Measurements from ENCODE around the gene DPEP2.

DPEP2 gene

GRCh38 chr16:68040506-68041288, 41.4 kb upstream of the DPEP2 start:
- H3K9me3 ChIP-seq (replicated peaks; ENCODE audit: insufficient read depth, low read length) = no peaks in the 10 kb centered on the region
- H3K9me2 ChIP-seq (replicated peaks; ENCODE audit: insufficient read depth, low read length) = no peaks in the 10 kb centered on the region
- no peak overlapping the region for H2AFZ ChIP-seq (ENCODE audit: low read length)
- no peaks in the 10 kb centered on the region for H3K27me3 ChIP-seq (replicated peaks; ENCODE audit: insufficient read depth, low read length)
- H4K20me1 ChIP-seq (ENCODE audit: insufficient read depth, low read length) = no peaks in the 10 kb centered on the region
- H3K4me1 ChIP-seq (ENCODE audit: low read length) = no peaks in the 10 kb centered on the region
- no peaks in the 10 kb centered on the region for H3K79me2 ChIP-seq (ENCODE audit: low read length)
- no peak overlapping the region for H3K27ac ChIP-seq (ENCODE audit: low read length)
- peak; percentile 82 for DNase-seq
- no peak overlapping the region for H3K4me2 ChIP-seq (ENCODE audit: low read depth, low read length)
- H3K4me3 ChIP-seq (ENCODE audit: low read length) = no peak overlapping the region
- H3F3A ChIP-seq (ENCODE audit: insufficient read depth, low read length) = no peaks in the 10 kb centered on the region
- TF ChIP-seq EZH2phosphoT487 (IDR thresholded peaks at IDR 0.05; ENCODE audit: low read length) (no peak), CTCF (IDR thresholded peaks at IDR 0.05; ENCODE audit: low read length) (peak; percentile 88)
- no peaks in the 10 kb centered on the region for H3K36me3 ChIP-seq (replicated peaks; ENCODE audit: insufficient read depth, low read length)
- no peak overlapping the region for H3K9ac ChIP-seq (ENCODE audit: low read length)

DNA sequence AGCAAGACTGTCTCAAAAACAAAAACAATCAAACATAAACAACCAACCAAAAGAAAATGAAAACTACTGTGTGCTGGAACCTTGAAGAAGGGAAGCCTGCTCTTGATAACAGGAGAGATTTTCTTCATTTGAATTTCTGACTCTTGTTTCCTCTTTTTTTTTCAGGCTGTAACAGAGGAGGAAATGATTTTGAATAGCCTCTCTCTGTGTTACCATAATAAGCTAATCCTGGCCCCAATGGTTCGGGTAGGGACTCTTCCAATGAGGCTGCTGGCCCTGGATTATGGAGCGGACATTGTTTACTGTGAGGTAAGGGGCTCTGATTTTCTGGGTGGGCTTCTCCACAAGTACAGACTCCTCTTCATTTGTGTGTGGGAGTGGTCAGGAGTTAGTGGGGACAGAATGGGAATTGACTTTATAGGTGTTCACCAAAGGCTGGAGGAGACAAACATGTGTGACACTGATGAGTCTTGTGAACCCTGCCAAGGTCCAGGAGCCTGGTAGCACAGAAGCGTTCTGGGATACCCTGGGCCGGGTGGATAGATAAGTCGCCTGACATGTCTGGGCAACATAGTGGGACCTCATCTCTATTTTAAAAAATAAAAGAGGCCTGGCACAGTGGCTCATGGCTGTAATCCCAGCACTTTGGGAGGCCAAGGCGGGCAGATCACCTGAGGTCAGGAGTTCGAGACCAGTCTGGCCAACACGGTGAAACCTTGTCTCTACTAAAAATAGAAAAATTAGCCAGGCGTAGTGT, 38.7 kb upstream of the DPEP2 start:
- Histone ChIP-seq H3K9me2 (replicated peaks; ENCODE audit: insufficient read depth, low read length) (no peaks in the 10 kb centered on the region), H3K9me3 (replicated peaks; ENCODE audit: insufficient read depth, low read length) (no peaks in the 10 kb centered on the region), H3K79me2 (ENCODE audit: low read length) (no peaks in the 10 kb centered on the region), H3K27ac (ENCODE audit: low read length) (no peak overlapping the region), H4K20me1 (ENCODE audit: insufficient read depth, low read length) (no peaks in the 10 kb centered on the region), H3K36me3 (replicated peaks; ENCODE audit: insufficient read depth, low read length) (no peaks in the 10 kb centered on the region), H3K4me2 (ENCODE audit: low read depth, low read length) (no peak overlapping the region), H3K27me3 (replicated peaks; ENCODE audit: insufficient read depth, low read length) (no peaks in the 10 kb centered on the region), H3K9ac (ENCODE audit: low read length) (no peak overlapping the region), H3K4me1 (ENCODE audit: low read length) (no peaks in the 10 kb centered on the region), H3F3A (ENCODE audit: insufficient read depth, low read length) (no peaks in the 10 kb centered on the region), H2AFZ (ENCODE audit: low read length) (no peak overlapping the region), H3K4me3 (ENCODE audit: low read length) (no peak overlapping the region)
- TF ChIP-seq CTCF (IDR thresholded peaks at IDR 0.05; ENCODE audit: low read length) (no peak), EZH2phosphoT487 (IDR thresholded peaks at IDR 0.05; ENCODE audit: low read length) (no peak), EZH2 (optimal IDR thresholded peaks at IDR 0.05; ENCODE audit: low read depth, low read length) (no peak)
- no peak for DNase-seq

DNA sequence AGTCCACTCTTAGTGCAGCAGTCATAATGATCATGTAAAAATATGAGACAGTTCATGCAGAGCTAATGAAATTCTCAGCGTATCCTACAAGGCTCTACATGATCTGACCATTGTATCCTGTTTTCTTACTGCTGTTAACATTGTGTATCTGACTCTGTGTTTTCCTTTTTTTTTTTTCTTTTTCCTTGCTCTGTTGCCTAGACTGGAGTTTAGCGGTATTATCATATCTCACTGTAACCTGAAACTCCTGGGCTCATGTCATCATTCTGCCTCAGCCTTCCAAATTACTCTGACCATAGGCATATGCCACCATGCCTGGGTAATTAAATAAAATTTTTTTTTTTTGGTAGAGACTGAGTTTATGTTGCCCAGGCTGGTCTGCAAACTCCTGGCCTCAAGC, 35.9 kb upstream of the DPEP2 start:
- H3K36me3 ChIP-seq (replicated peaks; ENCODE audit: insufficient read depth, low read length) = no peaks in the 10 kb centered on the region
- H3K4me3 ChIP-seq (ENCODE audit: low read length) = no peak overlapping the region
- H3K27me3 ChIP-seq (replicated peaks; ENCODE audit: insufficient read depth, low read length) = no peaks in the 10 kb centered on the region
- no peak overlapping the region for H2AFZ ChIP-seq (ENCODE audit: low read length)
- no peaks in the 10 kb centered on the region for H3F3A ChIP-seq (ENCODE audit: insufficient read depth, low read length)
- DNase-seq = no peak
- H3K4me2 ChIP-seq (ENCODE audit: low read depth, low read length) = no peak overlapping the region
- H3K9me3 ChIP-seq (replicated peaks; ENCODE audit: insufficient read depth, low read length) = no peaks in the 10 kb centered on the region
- TF ChIP-seq EZH2 (optimal IDR thresholded peaks at IDR 0.05; ENCODE audit: low read depth, low read length) (no peak), CTCF (IDR thresholded peaks at IDR 0.05; ENCODE audit: low read length) (no peak), EZH2phosphoT487 (IDR thresholded peaks at IDR 0.05; ENCODE audit: low read length) (no peak)
- H3K27ac ChIP-seq (ENCODE audit: low read length) = no peak overlapping the region
- no peaks in the 10 kb centered on the region for H3K9me2 ChIP-seq (replicated peaks; ENCODE audit: insufficient read depth, low read length)
- H3K4me1 ChIP-seq (ENCODE audit: low read length) = no peaks in the 10 kb centered on the region
- no peaks in the 10 kb centered on the region for H4K20me1 ChIP-seq (ENCODE audit: insufficient read depth, low read length)
- H3K79me2 ChIP-seq (ENCODE audit: low read length) = no peaks in the 10 kb centered on the region
- no peak overlapping the region for H3K9ac ChIP-seq (ENCODE audit: low read length)
